ENCODE measurements around the gene TMOD4. TPM values are rescaled to one million over a fixed set of nuclear protein-coding genes. Genes with fewer than 3 reads are reported as not detected.

Gene TMOD4
- total RNA-seq, 1 experiment from 2014 or later, result 0.79 TPM

DNA sequence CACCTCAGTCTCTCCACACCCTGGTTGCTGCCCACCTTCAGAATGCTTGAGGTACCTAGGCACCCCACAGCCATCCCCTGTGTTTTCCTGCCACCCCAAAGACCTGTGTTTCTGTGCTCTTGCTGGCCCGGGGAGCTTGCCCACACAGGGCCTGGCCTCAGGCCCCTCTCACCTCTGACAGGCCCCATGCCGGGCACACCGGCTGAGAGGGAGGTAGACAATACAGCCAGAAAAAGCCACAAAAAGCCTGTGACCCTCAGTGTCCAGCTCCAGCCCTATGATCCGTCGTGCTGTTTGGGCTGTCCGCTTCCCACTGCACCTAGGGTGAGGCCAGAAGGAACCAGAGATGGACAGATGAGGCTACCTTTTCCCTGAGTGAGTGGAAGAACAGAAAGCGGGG lies 40.8 kb downstream of the TMOD4 start:
- ChIA-PET CTCF (interaction anchor here (1.1 to 4.2 kb wide), 3 partner anchors 9 to 35 kb away, joined by 4 to 39 read pairs (median 30); no protein-coding TSS in a partner anchor), POLR2A (interaction anchor here (0.9 kb wide), 1 partner anchor 9 kb away, joined by 3 read pairs; no protein-coding TSS in a partner anchor)
- H3K4me3 Mint-ChIP-seq, result no peak overlapping the region
- ATAC-seq (no peak), DNase-seq (ENCODE audit: low spot score) (no peak)
- H3K27me3 Mint-ChIP-seq (ENCODE audit: low read depth), result peaks cover 43% of the 10 kb centered on the region
- peaks cover 17% of the 10 kb centered on the region for H3K36me3 Mint-ChIP-seq
- no peaks in the 10 kb centered on the region; the same call in 1 of the 2 replicates for H3K9me3 Mint-ChIP-seq
- H3K27ac Mint-ChIP-seq, result no peak overlapping the region
- H3K4me1 Mint-ChIP-seq, result peaks cover 8% of the 10 kb centered on the region
- TF ChIP-seq ATF3 (CRISPR knock-in tag; conservative IDR thresholded peaks at IDR 0.05), result no peak
- TF ChIP-seq, protein P1, sequence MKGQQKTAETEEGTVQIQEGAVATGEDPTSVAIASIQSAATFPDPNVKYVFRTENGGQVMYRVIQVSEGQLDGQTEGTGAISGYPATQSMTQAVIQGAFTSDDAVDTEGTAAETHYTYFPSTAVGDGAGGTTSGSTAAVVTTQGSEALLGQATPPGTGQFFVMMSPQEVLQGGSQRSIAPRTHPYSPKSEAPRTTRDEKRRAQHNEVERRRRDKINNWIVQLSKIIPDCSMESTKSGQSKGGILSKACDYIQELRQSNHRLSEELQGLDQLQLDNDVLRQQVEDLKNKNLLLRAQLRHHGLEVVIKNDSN (CRISPR knock-in tag; IDR thresholded peaks at IDR 0.05), result no peak
- TF ChIP-seq, protein P2, sequence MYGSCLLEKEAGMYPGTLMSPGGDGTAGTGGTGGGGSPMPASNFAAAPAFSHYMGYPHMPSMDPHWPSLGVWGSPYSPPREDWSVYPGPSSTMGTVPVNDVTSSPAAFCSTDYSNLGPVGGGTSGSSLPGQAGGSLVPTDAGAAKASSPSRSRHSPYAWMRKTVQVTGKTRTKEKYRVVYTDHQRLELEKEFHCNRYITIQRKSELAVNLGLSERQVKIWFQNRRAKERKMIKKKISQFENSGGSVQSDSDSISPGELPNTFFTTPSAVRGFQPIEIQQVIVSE (CRISPR knock-in tag; IDR thresholded peaks at IDR 0.05; ENCODE audit: borderline replicate concordance), result no peak

DNA sequence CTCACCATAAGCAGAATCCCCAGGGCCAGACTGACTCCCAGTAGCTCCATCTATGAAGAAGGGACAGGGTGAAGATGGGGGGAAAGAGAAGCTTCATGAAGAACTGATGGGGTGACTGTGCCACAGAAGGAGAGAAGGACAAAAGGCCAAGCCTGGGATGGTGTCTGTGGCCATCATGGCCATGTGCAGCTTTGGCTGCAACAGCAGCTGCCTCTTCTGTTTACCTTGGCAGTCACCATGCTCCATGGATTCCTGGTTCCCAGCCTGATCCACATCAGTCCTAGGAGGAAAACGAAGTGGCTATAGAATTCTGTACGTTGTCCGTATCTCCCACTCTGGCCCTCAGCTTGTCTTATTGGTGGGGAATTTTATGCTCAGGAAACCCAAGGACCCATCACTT lies 41.4 kb downstream of the TMOD4 start:
- Mint-ChIP-seq H3K4me1 (peaks cover 8% of the 10 kb centered on the region), H3K27ac (no peak overlapping the region), H3K27me3 (ENCODE audit: low read depth) (peaks cover 43% of the 10 kb centered on the region), H3K4me3 (no peak overlapping the region), H3K9me3 (no peaks in the 10 kb centered on the region; the same call in 1 of the 2 replicates), H3K36me3 (peaks cover 17% of the 10 kb centered on the region)
- DNase-seq (ENCODE audit: low spot score) (no peak), ATAC-seq (no peak)
- TF ChIP-seq FOXK1 (CRISPR knock-in tag; IDR thresholded peaks at IDR 0.05) (no peak), NR2C2 (CRISPR knock-in tag; IDR thresholded peaks at IDR 0.05) (no peak), NR3C1 (CRISPR knock-in tag; conservative IDR thresholded peaks at IDR 0.05; ENCODE audit: low read depth) (no peak), CREM (CRISPR knock-in tag; IDR thresholded peaks at IDR 0.05) (no peak)
- ChIA-PET POLR2A (interaction anchor here (0.5 kb wide), 1 partner anchor 72 kb away, joined by 3 read pairs; no protein-coding TSS in a partner anchor), CTCF (interaction anchor here (1.3 to 4.2 kb wide), 3 partner anchors 9 to 35 kb away, joined by 3 to 39 read pairs (median 30); no protein-coding TSS in a partner anchor)

DNA sequence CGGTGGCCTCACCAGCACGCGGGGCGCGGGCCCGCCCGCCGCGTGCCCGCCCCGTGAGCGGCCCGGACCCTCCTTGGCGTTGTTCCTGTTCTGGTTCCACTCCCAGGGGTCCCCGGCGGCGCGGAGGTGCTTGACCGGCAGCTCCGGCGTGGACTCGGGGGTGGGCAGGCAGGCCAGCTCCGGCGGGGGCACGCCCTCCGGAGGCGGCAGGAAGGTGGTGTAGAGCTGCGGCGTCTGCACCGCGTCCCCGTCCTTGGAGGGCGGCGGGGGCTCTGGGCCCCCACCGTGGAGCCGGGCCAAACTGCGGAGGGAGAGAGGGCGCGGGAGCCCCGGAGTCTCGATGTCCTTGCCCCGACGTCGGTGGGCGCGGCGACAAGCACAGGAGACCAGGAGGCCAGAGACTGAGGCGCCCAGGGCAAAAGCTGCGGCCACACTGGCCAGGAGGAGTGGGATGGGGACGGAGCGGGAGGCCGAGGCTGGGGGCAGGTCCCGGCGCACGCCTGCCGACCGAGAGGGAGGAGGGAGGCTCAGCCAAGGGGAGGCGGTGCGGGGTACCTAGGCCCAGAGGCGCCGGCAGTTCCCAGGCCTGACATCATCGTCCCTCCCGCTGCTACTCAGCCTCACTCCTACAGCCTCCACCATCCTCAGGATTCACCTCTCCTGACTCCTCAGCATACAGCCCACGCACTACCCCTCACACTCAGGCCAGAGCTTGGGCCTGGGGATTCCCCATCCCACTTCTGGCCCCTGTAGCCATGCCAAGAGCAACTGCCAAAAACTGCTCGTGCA lies 42.6 kb downstream of the TMOD4 start:
- Mint-ChIP-seq H3K4me1 (peaks cover 15% of the 10 kb centered on the region), H3K9me3 (no peaks in the 10 kb centered on the region; the same call in 1 of the 2 replicates), H3K27ac (no peak overlapping the region), H3K36me3 (peaks cover 17% of the 10 kb centered on the region), H3K4me3 (peak overlapping the region; percentile 60), H3K27me3 (ENCODE audit: low read depth) (peaks cover 43% of the 10 kb centered on the region)
- ChIA-PET POLR2A (interaction anchor here (0.6 to 1.2 kb wide), 2 partner anchors 11 to 63 kb away, joined by 4 read pairs; no protein-coding TSS in a partner anchor), CTCF (interaction anchor here (1.3 to 4.2 kb wide), 3 partner anchors 9 to 34 kb away, joined by 3 to 39 read pairs (median 30); no protein-coding TSS in a partner anchor)
- DNase-seq (ENCODE audit: low spot score) (peak; percentile 60), ATAC-seq (peak; percentile 16)
- TF ChIP-seq, protein P3, sequence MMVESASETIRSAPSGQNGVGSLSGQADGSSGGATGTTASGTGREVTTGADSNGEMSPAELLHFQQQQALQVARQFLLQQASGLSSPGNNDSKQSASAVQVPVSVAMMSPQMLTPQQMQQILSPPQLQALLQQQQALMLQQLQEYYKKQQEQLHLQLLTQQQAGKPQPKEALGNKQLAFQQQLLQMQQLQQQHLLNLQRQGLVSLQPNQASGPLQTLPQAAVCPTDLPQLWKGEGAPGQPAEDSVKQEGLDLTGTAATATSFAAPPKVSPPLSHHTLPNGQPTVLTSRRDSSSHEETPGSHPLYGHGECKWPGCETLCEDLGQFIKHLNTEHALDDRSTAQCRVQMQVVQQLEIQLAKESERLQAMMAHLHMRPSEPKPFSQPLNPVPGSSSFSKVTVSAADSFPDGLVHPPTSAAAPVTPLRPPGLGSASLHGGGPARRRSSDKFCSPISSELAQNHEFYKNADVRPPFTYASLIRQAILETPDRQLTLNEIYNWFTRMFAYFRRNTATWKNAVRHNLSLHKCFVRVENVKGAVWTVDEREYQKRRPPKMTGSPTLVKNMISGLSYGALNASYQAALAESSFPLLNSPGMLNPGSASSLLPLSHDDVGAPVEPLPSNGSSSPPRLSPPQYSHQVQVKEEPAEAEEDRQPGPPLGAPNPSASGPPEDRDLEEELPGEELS (CRISPR knock-in tag; IDR thresholded peaks at IDR 0.05), result 0 out of 2 replicates have a peak, but pooled peaks have one; percentile 25
- TF ChIP-seq FOXJ3 (CRISPR knock-in tag; IDR thresholded peaks at IDR 0.05; ENCODE audit: borderline replicate concordance) (no peak), NR2C2 (CRISPR knock-in tag; IDR thresholded peaks at IDR 0.05) (no peak), FOXP1 (CRISPR knock-in tag; IDR thresholded peaks at IDR 0.05; ENCODE audit: borderline replicate concordance) (peak; percentile 10; the same call in 1 of the 2 replicates), ZNF121 (CRISPR knock-in tag; IDR thresholded peaks at IDR 0.05) (peak; percentile 76; the same call in 1 of the 2 replicates), NFYB (CRISPR knock-in tag; conservative IDR thresholded peaks at IDR 0.05; ENCODE audit: low read depth) (no peak), MAX (CRISPR knock-in tag; IDR thresholded peaks at IDR 0.05) (0 out of 2 replicates have a peak, but pooled peaks have one; percentile 24), RORB (CRISPR knock-in tag; IDR thresholded peaks at IDR 0.05) (no peak)
